ENCODE results near the gene SLC7A9. TPM values are rescaled to one million over a fixed set of nuclear protein-coding genes. Genes with fewer than 3 reads are reported as not detected.

The SLC7A9 gene
- total RNA-seq, 1 donor from 2014 or later: 0.32 TPM

DNA sequence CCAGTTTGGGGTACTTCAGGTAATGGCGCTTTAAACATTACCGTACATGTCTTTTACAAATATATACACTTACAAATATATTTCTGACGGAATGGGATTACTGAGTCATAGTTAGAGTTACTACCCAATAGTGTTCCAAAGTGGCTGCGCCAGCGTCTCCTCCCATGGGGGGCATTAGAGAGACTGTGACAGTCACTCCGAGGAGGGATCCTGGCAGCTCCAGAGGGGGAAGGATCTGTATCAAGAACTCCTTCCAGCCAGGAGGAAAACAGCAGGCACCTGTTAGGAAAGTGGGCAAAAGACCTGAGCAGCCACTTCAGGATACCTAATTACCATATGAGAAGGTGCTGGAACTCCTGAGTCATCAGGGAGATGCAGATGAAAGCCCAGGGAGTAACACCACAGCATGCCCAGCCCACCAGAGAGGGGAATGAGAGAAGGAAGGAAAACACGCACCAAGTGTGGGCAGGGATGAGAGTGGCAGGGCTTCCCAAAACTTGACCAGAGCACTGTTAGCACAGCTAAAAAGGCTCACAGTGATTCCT is 52.9 kb downstream of the SLC7A9 start:
- ATAC-seq (no peak), DNase-seq (no peak)
- Histone ChIP-seq H3K36me3 (no peaks in the 10 kb centered on the region), H3K27ac (no peak overlapping the region), H3K4me3 (no peak overlapping the region), H3K4me1 (no peaks in the 10 kb centered on the region), H3K27me3 (ENCODE audit: low read depth) (peaks cover 3% of the 10 kb centered on the region), H3K9me3 (no peaks in the 10 kb centered on the region)
- no peak for TF ChIP-seq CTCF (IDR thresholded peaks at IDR 0.05)
- intact Hi-C loops (cut with DNase I): no loop called here

DNA sequence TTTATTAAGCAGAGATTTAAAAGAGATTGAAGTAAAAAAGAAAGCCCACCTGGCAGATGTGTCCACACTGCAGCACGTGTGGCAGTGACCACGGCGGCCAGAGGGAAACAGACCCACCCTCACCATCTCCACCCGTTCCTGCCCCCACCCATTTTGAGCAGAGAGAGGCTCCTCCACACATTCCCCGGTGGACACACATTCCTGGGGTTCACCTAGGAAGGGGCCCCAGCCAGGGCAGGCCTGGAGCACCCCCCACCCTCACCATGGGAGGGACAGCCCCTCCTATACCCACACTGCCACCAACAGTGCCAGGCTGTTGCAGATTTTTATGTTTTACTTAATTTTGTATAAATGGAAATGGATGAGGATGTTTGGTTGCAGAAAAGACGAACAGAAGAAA is 54.9 kb downstream of the SLC7A9 start:
- ATAC-seq: no peak
- TF ChIP-seq CTCF (IDR thresholded peaks at IDR 0.05): no peak
- Histone ChIP-seq H3K9me3 (no peaks in the 10 kb centered on the region), H3K27me3 (ENCODE audit: low read depth) (no peaks in the 10 kb centered on the region), H3K4me1 (no peaks in the 10 kb centered on the region), H3K4me3 (no peak overlapping the region), H3K36me3 (no peaks in the 10 kb centered on the region), H3K27ac (no peak overlapping the region)
- no peak for DNase-seq
- intact Hi-C loops (cut with DNase I): no loop called here

GRCh38 chr19:32813862-32814425 is 55.6 kb downstream of the SLC7A9 start:
- no peak for DNase-seq
- TF ChIP-seq CTCF (IDR thresholded peaks at IDR 0.05): no peak
- no peak for ATAC-seq

DNA sequence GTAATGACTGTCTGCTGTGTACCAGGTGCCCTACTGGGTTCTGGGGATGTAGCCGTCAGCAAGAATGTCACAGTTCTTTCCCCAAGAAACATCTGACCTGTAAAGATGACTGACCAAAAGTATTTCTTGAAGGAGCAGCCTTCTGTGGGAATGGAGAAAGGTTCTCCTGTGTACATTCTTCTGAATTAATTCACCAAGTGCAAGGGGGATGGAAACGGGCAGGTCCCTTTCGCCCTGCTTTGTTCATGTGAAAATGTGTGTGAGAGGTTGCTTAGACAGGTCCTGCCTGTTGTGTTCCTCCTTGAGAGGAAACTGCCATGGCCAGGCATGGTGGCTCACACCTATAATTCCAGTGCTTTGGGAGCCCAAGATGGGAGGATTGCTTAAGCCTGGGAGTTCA is 57.0 kb downstream of the SLC7A9 start:
- no peak for TF ChIP-seq CTCF (IDR thresholded peaks at IDR 0.05)
- Histone ChIP-seq H3K4me3 (no peak overlapping the region), H3K27ac (no peak overlapping the region), H3K36me3 (no peaks in the 10 kb centered on the region), H3K9me3 (no peaks in the 10 kb centered on the region), H3K27me3 (ENCODE audit: low read depth) (no peaks in the 10 kb centered on the region), H3K4me1 (no peaks in the 10 kb centered on the region)
- ATAC-seq (no peak), DNase-seq (no peak)
- intact Hi-C loops (cut with DNase I): no loop called here

More at GRCh38 chr19:32813862-32814425, 55.6 kb downstream of the SLC7A9 start:
- Histone ChIP-seq H3K4me1 (no peaks in the 10 kb centered on the region), H3K9me3 (no peaks in the 10 kb centered on the region), H3K27ac (no peak overlapping the region), H3K27me3 (ENCODE audit: low read depth) (no peaks in the 10 kb centered on the region), H3K4me3 (no peak overlapping the region), H3K36me3 (no peaks in the 10 kb centered on the region)
- intact Hi-C loops (cut with DNase I): no loop called here

DNA sequence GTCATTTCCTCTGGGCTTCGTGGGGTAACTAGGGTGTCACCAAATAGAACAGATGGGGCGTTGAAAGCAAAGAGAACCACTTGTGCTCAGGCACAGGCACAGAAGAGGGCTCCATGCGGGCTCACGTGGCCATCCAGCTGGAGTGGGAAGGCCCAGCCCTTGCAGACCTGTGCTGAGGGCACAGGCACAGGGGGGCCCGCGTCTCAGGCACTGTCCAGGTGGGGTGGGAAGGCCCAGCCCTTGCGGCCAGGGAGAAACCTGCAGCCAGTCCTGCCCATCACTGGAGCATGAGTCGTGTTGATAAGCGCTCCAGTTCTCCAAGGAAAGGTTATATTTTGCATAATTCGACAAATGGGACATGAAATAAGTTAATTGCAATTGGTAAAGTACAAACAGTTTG is 57.5 kb downstream of the SLC7A9 start:
- Histone ChIP-seq H3K36me3 (no peaks in the 10 kb centered on the region), H3K4me1 (no peaks in the 10 kb centered on the region), H3K27ac (no peak overlapping the region), H3K4me3 (no peak overlapping the region), H3K9me3 (no peaks in the 10 kb centered on the region), H3K27me3 (ENCODE audit: low read depth) (no peaks in the 10 kb centered on the region)
- intact Hi-C loops (cut with DNase I): no loop called here
- no peak for TF ChIP-seq CTCF (IDR thresholded peaks at IDR 0.05)
- no peak for DNase-seq
- ATAC-seq: no peak

Measured in lower lobe of right lung (tissue), 2 donors.